ENCODE results near the gene GPC4. TPM values are rescaled to one million over a fixed set of nuclear protein-coding genes. Genes with fewer than 3 reads are reported as not detected.

GPC4 gene
- total and polyA plus RNA-seq, 8 donors, result 3.0 to 15.3 (median 8.3) TPM

DNA sequence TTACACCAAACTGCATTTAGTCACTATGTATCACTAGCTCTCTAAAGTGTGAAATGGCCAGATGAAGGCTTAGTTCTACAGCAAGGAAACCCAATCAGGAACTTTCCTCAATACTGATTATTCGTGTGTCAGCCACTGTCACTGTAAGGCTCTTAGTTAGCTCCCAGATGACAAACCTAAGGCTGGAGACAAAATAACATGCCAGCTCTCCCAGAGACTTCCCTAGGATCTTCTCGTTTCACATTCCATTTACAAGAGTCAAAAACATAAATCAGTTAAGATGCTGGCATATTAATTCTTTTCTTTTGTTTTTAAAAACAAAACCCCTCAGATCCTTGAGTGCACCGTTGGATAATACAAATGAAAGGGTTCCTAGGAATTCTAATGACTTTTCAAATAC is 109.0 kb downstream of the GPC4 start:
- WGBS, 2 donors, result 53 to 90% methylated on average over 3 of the region's 3 CpGs
- H3K36me3 ChIP-seq, result peaks cover 0 to 7% (median 0%) of the 10 kb centered on the region in 3 donors
- FAIRE-seq (no peak), DNase-seq (no peak), ATAC-seq (no peak)
- H3K4me3 ChIP-seq, result no peak overlapping the region
- peaks cover 0 to 3% (median 0%) of the 10 kb centered on the region in 4 donors for H3K27me3 ChIP-seq
- TF ChIP-seq, protein P1, sequence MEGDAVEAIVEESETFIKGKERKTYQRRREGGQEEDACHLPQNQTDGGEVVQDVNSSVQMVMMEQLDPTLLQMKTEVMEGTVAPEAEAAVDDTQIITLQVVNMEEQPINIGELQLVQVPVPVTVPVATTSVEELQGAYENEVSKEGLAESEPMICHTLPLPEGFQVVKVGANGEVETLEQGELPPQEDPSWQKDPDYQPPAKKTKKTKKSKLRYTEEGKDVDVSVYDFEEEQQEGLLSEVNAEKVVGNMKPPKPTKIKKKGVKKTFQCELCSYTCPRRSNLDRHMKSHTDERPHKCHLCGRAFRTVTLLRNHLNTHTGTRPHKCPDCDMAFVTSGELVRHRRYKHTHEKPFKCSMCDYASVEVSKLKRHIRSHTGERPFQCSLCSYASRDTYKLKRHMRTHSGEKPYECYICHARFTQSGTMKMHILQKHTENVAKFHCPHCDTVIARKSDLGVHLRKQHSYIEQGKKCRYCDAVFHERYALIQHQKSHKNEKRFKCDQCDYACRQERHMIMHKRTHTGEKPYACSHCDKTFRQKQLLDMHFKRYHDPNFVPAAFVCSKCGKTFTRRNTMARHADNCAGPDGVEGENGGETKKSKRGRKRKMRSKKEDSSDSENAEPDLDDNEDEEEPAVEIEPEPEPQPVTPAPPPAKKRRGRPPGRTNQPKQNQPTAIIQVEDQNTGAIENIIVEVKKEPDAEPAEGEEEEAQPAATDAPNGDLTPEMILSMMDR (IDR thresholded peaks at IDR 0.05), result no peak
- no peaks in the 10 kb centered on the region for H3K9me3 ChIP-seq
- H3K27ac ChIP-seq, result no peak overlapping the region
- no peaks in the 10 kb centered on the region for H3K4me1 ChIP-seq
- intact Hi-C loops (cut with DNase I), result no loop called here

- DNase-seq (no peak), FAIRE-seq (no peak), ATAC-seq (no peak)
- no peak overlapping the region for H3K4me3 ChIP-seq
- H3K36me3 ChIP-seq, result peaks cover 0 to 7% (median 0%) of the 10 kb centered on the region in 3 donors
- no peaks in the 10 kb centered on the region for H3K9me3 ChIP-seq
- no peak overlapping the region for H3K27ac ChIP-seq
- TF ChIP-seq, protein P1 (IDR thresholded peaks at IDR 0.05), result no peak
- no peaks in the 10 kb centered on the region for H3K4me1 ChIP-seq
- H3K27me3 ChIP-seq, result peaks cover 0 to 3% (median 0%) of the 10 kb centered on the region in 4 donors
- intact Hi-C loops (cut with DNase I), result no loop called here
These were observed 109.9 kb downstream of the GPC4 start for GRCh38 chrX:133305348-133305747.

GRCh38 chrX:133302775-133303445 is 112.4 kb downstream of the GPC4 start:
- ATAC-seq (no peak), FAIRE-seq (no peak), DNase-seq (no peak)
- TF ChIP-seq, protein P1 (IDR thresholded peaks at IDR 0.05), result no peak
- Histone ChIP-seq H3K27ac (no peak overlapping the region), H3K4me3 (no peak overlapping the region), H3K36me3 (peaks cover 0 to 7% (median 0%) of the 10 kb centered on the region in 3 donors), H3K27me3 (peaks cover 0 to 4% (median 0%) of the 10 kb centered on the region in 4 donors), H3K9me3 (no peaks in the 10 kb centered on the region), H3K4me1 (no peaks in the 10 kb centered on the region)
- intact Hi-C loops (cut with DNase I), result no loop called here
- 83 to 92% methylated on average over 10 of the region's 10 CpGs for WGBS, 2 donors

GRCh38 chrX:133300591-133300990 is 114.7 kb downstream of the GPC4 start:
- peaks cover 0 to 4% (median 0%) of the 10 kb centered on the region in 4 donors for H3K27me3 ChIP-seq
- H3K27ac ChIP-seq, result no peak overlapping the region
- intact Hi-C loops (cut with DNase I), result no loop called here
- H3K36me3 ChIP-seq, result peaks cover 0 to 7% (median 0%) of the 10 kb centered on the region in 3 donors
- H3K4me1 ChIP-seq, result no peaks in the 10 kb centered on the region
- H3K4me3 ChIP-seq, result no peak overlapping the region
- no peak for FAIRE-seq
- no peak for ATAC-seq
- DNase-seq, result no peak
- TF ChIP-seq, protein P1 (IDR thresholded peaks at IDR 0.05), result no peak
- no peaks in the 10 kb centered on the region for H3K9me3 ChIP-seq

GRCh38 chrX:133297284-133297683 is 118.0 kb downstream of the GPC4 start:
- no peak for FAIRE-seq
- Histone ChIP-seq H3K9me3 (no peaks in the 10 kb centered on the region), H3K4me1 (no peaks in the 10 kb centered on the region), H3K36me3 (no peaks in the 10 kb centered on the region), H3K4me3 (no peak overlapping the region), H3K27ac (no peak overlapping the region), H3K27me3 (peaks cover 0 to 4% (median 0%) of the 10 kb centered on the region in 4 donors)
- WGBS, 2 donors, result 67 to 90% methylated on average over 1 of the region's 1 CpG
- TF ChIP-seq, protein P1 (IDR thresholded peaks at IDR 0.05), result no peak
- intact Hi-C loops (cut with DNase I), result no loop called here
- ATAC-seq, result no peak
- DNase-seq, result no peak
